AML-193 (cell line): ENCODE data around the gene MTFP1.
A peak's percentile ranks its signal among the peaks of the same experiment; 100 is the strongest.
"Not testable (repeated sequence)": the region's sequence is repeated elsewhere in the genome, so short reads cannot be mapped to it uniquely, and the experiment has no call there.

Source experiments
- DNase-seq, 2 experiments: peaks; one replicate each; lab custom pipeline; 2025; lab: John Stamatoyannopoulos, UW

Gene MTFP1

GRCh38 chr22:30426388-30427353, 1.1 kb downstream of the MTFP1 start:
- DNase-seq: peak; percentile 79 to 82

GRCh38 chr22:30427871-30428270, 2.3 kb downstream of the MTFP1 start:
- no peak for DNase-seq

DNA sequence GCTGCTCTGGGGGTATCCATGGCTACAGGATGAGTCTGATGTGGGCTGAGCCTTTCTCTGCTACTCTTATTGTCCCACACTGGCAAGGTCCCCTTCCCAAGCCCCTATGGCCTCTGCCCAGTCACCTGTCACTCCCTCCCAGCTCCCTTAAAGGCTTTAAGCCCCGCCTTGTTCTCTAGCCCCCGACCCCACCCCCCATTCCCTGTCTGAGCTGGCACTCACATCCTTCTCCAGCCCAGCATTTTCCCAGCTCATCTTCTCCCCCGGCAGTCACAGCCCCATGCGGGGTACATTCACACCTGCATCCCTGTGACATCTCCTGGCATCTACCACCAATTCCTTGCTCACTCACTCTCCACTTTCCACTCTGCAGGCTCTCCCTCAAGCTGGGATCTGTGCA, 4.3 kb downstream of the MTFP1 start:
- no peak for DNase-seq

- no peak for DNase-seq
Observed at GRCh38 chr22:30430933-30431332, 5.4 kb downstream of the MTFP1 start.

GRCh38 chr22:30432096-30432495, 6.5 kb downstream of the MTFP1 start:
- no peak for DNase-seq

DNA sequence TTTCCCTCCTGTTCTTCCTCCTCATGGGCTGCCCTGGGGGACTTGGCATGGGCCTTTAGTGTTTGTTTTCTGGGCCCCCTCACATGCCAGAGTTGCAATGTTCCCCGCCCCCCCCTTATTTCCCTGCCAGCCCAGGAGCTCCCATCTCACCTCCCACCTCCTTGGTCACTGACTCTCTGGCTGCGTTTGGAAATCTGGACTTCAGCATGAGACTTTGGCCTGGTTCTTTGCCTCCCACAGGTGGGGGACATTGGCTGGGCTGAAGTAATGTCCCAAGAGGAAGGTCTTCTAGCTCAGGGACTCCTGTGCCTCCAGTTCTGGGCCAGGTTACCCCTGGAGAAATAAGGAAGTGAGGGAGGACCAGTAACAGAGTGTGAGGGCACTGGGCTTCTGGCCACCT, 7.0 kb downstream of the MTFP1 start:
- no peak for DNase-seq

DNA sequence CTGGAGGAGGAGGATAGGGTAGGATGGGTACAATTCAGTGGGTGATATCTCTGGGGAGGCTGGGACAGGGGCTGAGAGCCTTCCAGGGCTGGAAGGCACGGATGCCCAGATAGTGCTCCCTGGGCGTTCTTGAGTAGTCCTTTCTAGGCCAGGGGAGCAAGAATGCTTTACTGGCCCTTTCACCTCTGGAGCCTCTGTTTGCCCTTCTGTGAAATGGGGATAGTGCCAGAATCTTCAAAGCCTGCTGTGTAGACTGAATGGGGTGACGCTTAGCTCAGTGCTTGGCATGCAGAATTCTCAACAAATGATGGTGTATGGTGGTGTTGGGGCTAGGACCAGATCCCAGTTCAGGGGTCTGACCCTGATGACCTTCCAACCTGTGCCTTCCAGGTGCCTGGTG, 7.7 kb downstream of the MTFP1 start:
- DNase-seq: no peak

- no peak for DNase-seq
Observed at GRCh38 chr22:30433773-30434172, 8.2 kb downstream of the MTFP1 start.

- no peak for DNase-seq
Observed at GRCh38 chr22:30434843-30435242, 9.3 kb downstream of the MTFP1 start.

GRCh38 chr22:30435674-30436126, 10.1 kb downstream of the MTFP1 start:
- DNase-seq: peak; percentile 52 to 64

- no peak for DNase-seq
Observed at GRCh38 chr22:30436196-30436595, 10.6 kb downstream of the MTFP1 start.

DNA sequence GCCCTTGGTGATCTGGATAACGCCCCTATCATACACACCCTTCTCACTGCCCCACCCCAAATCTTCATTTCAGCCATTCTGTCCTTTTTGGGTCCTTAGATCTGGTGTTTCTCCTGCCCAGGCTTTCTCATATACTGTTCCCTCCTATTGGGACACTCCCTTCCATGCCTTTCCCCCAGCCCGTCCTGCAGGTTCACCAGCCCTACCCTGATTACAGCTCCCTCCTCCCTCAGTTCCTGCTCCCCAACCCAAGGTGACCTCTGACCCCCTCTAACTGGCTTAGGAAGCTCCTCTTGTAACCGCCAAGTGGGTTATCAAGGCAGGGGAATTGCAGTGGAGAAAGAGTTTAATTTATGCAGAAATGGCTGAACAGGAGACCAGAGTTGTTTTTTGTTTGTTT, 13.0 kb downstream of the MTFP1 start:
- DNase-seq: no peak

DNA sequence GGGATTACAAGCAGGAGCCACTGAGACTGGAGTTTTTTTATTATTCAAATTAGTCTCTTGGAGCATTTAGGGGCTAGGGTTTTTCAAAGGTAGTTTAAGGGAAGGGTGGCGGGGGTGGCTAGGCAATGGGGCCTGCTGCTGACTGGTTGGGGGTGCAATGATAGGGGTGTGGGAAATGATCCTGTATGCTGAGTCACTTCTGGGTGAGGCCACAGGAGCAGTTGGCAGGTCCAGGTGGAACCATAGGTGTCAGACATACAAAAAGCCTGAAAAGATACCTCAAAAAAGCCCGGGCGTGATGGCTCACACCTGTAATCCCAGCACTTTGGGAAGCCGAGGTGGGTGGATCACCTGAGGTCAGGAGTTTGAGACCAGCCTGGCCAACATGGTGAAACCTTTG, 13.7 kb downstream of the MTFP1 start:
- no peak for DNase-seq

DNA sequence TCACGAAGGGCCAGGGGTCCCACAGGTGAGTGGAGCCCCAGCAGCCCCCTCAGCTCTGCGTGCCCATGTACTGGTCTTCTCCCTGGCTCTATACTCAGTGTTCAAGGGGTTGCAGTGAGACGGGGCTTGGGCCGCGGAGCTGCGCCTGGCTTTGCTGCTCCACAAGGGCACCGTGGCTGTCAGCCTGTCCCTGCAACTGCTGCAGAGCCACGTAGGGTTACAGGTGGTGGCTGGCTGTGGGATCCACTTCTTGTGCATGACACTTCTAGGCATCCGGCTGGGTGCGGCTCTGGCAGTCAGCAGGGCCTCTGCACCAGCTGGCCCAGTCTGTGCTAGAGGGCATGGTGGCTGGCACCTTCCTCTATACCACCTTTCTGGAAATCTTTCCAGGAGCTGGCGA, 14.3 kb downstream of the MTFP1 start:
- DNase-seq: no peak

GRCh38 chr22:30441088-30441487, 15.5 kb downstream of the MTFP1 start:
- no peak for DNase-seq

DNA sequence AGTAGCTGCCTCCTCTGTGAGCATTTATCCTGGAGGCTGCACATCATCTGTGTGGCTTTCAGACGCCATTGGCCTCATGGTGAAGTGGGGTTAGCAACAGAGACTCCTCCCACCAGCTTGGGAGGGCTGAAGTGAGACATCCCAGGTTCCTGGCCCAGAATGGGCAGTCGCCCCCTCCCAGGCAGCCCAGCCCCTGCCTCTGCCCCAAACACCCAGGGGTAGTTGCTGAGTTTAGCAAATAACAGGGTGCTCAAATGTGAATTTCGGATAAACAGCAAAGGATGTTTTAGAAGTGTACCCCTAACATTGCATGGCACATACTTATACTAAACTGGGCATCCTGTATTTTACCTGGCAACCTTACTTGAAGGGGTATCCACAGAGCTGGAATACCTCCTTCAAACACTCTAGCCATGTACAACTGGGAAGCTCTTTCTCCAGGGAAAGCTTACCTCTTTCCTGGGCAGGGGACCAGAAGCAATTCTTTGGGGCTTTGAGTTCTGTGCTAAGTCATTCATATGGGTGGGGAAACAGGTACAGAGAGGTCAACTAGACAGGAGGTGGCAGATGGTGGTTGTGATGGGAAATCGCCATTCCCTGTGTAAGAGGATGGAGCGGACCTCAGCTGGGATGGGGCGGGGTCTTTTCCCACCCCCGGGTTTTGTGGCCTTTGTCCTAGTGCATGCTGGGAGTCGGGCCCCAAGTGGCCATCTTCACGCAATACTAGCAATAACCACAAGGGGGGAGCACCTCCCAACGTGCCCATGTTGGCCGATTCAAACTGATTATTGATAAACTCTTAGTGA, 19.3 kb downstream of the MTFP1 start:
- peak; percentile 26 to 29 for DNase-seq

DNA sequence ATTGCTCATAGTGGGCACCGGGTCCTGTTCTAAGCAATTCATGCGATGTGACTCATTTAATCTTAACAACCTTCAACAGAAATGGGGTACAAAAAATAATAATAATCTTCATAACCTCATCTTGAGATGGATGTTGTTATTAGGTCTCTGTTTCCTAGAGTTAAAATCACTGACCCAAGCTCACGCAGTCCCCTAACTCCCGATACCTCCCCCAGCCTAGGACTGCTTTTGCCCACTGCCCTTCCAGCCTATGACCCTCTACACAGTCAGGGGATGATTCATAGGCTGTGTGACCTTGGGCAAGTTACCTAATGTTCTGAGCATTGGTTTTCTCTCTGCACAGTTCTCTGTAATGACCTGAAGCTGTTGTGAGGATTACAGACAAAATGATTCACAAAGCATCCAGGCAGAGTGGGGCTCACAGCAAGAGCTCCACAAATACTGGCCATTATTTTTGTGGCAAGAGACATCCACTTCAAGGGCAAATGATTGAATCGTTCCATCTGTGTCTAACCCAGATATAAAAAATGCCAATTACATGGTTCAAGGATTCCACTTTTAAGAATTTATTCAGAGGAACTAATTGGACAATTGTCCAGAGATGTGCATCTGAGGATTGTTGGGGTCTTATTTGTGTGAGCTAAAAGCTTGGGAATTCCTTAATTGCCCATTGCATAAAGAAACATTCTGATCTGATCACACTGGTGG, 20.0 kb downstream of the MTFP1 start:
- no peak for DNase-seq

GRCh38 chr22:30447656-30448055, 22.1 kb downstream of the MTFP1 start:
- DNase-seq: no peak

DNA sequence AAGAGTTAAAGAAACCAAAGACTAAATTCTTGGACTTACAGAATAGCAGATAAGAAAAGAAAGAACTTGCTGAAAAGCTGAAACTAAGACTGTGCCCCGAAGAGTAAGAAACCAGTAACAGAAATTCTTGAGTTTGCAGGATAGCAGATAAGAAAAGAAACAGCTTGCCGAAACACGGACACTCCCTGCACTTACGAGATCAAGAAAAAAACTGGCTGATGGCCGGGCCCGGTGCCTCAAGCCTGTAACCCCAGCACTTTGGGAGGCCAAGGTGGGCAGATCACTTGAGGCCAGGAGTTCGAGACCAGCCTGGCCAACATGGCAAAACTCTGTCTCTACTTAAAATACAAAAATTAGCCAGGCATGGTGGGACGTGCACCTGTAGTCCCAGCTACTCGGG, 25.9 kb downstream of the MTFP1 start:
- DNase-seq: not testable (repeated sequence)

GRCh38 chr22:30452861-30453260, 27.3 kb downstream of the MTFP1 start:
- no peak for DNase-seq

- DNase-seq: peak; percentile 31 to 32
Observed at GRCh38 chr22:30453731-30454510, 28.4 kb downstream of the MTFP1 start.
